GM19238 (cell line): ENCODE measurements around the gene BBOX1.
"Not testable (repeated sequence)": the region's sequence is repeated elsewhere in the genome, so short reads cannot be mapped to it uniquely, and the experiment has no call there.

Experiments
- DNase-seq: peaks from one replicate; pipeline ENCODE4 v3.0.0; 2011; ENCODE audit warnings: low spot score; ENCODE audit not compliant: insufficient read length

Gene BBOX1, protein sequence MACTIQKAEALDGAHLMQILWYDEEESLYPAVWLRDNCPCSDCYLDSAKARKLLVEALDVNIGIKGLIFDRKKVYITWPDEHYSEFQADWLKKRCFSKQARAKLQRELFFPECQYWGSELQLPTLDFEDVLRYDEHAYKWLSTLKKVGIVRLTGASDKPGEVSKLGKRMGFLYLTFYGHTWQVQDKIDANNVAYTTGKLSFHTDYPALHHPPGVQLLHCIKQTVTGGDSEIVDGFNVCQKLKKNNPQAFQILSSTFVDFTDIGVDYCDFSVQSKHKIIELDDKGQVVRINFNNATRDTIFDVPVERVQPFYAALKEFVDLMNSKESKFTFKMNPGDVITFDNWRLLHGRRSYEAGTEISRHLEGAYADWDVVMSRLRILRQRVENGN

DNA sequence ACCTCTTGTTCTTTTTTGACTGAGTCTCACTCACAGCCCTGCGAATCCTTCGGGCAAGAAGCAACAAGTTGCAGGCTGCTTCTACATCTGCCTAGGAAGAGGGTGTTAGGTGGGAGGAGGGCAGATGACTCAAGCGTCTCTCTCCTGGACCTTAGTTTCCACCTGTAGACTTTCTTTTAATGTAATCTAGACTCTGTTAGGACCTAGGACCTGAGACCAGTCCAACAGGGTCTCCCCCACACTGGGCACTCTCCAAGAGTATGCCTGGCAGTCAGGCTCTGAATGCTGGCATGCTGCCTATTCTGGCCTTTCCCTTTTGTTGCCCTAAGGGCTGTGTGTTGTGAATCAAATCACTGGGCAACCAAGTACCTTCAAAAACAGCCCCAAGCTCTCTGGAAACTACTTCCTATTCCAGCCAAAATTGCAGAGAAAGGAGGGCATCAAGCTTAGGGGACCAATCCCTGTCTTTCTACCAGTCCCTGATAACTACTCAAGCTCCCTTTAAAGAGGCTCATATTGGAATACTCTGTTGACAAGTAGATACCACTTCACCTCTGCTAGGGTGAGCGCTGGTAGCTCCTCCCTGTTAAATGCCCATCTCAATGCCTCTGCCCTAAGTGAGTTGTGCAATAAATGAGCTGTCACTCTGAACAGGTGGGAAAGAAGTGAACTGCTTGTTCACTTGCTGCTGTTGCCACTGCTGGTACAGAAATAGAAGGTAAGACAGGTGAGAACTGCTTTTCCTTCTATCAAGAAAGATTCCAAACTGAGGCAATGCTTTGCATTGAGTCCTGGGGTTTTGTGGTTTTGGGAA, at the start of gene BBOX1:
TSS of gene BBOX1 (plus strand) at position 514 of the 814 bp plus-strand sequence. CDS start 14,616 bp downstream, outside the sequence.
- DNase-seq, result no peak

DNA sequence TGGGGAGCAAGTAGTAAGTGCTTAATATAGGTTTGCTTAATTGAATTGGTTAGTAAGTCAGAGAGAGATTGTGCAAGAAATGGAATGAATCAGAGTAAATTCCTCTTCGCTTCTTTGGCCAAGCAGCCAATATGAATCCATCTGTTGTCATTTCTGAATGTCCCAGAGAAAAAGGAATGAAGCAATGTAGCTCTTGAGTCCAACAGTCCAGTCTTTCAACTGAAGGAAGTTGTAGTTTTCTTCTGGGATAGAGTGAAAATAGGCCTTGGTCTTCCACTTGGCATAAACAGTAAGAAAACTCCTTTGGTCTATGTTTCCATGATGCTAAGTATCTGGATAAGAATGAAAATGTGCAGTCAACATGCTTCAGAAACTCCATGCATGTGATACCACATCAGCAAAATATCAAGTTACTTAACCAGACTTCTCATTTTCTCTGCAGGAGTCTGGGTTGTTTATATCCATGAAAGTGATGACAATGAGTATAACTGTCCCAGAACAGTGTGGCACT, 48.5 kb upstream of the BBOX1 start:
- no peak for DNase-seq

DNA sequence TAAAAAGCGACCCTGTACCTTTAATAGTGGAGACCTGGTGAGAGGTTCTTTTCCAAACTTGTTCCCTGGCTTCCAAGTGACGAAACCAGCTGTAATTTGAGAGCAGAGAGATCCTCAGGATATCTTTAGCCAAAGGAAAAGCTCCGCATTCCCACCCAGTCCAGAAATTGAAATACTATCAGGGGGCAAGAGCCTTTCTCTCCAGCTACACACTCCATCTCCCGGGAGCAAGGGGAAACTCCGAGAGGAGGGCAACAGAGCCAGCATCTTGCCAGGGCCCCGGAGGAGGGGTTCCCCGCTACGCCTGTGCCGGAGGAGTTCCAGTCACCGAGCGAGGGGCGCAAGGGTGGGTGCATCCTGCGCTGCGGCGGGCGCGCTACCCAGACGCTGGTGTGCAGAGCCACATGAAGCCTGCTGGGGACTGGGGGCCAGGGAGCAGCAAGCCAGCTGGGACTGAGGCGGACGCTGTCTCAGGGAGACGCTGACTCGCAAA, 46.6 kb upstream of the BBOX1 start, which contains the start of gene FIBIN:
TSS of gene FIBIN (plus strand) at position 148 of the 493 bp plus-strand sequence. CDS start 415 bp downstream, outside the sequence.
- DNase-seq, result no peak

DNA sequence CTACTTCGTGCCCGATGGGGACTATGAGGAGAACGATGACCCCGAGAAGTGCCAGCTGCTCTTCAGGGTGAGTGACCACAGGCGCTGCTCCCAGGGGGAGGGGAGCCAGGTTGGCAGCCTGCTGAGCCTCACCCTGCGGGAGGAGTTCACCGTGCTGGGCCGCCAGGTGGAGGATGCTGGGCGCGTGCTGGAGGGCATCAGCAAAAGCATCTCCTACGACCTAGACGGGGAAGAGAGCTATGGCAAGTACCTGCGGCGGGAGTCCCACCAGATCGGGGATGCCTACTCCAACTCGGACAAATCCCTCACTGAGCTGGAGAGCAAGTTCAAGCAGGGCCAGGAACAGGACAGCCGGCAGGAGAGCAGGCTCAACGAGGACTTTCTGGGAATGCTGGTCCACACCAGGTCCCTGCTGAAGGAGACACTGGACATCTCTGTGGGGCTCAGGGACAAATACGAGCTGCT, 46.0 kb upstream of the BBOX1 start:
- no peak for DNase-seq

DNA sequence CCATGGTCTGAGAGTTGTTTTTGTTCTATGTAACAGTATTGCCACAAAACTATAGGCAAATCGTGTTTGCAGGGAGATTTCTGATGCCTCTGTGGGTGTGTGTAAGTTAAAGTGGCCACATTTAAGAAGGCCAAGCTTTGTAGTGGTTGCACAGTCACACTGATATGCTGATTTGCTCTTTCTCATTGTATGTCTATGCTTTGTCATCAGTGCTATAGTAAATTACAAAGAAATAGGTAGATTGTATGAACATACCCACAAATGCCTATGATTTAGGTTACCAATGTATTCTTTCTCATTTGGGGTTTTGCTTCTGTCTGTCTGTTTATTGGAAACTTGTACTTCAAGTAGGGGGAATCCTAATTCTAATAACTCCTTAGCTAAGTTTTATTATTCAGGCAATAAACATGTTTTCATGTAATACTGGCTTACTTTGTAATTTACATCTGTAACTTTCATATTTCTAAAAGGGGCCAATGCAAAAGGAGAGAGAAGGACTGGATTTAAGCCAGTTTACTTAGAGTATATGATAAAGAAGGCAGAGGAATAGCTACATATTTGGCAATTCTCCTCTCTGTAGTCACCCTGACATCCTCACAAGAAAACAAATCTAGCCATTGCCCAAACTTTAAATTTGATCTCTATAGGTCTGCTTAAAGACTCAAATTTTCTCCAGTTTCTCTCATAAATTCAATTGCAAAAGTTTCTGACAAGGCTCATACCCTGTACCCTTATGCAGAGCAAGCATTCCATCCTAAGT, 44.7 kb upstream of the BBOX1 start:
- no peak for DNase-seq

DNA sequence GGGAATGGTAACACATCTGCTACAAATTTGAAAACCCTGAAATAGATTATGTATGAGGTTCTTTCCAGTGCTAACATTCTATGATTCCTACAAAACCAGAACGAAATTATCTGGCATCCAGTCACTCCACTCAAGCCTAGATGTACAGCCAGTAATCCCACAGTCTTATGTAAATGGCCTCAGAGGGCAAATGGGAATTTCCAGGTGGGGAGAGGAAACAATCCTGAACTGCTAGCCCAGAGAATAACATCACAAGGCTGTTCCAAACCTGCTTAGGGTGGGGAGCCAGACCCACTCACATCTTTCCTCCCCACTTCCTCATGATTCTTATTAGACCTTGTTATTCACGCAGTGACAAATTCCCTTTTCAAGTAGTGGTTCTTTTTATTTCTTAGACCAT, 43.2 kb upstream of the BBOX1 start:
- DNase-seq, result no peak

DNA sequence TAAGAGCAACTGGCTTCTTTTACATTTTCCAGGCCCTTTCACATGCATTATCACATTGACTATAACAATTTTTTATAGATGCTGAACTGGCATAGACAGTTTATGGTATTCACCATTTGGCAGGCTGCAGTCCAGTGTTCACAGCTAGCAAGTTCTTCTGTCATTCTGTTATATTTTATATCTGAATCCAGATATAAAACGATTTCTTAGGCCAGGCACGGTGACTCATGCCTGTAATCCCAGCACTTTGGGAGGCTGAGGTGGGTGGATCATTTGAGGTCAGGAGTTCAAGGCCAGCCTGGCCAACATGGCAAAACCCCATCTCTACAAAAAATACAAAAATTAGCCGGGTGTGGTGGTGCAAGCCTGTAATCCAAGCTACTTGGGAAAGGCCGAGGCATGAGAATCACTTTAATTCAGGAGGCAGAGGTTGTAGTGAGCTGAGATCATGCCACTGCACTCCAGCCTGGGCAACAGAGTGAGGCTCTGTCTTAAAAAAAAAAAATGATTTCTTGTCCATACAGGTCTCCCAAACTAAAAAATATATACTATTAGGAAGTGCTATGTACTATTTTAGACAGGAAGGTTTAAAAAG, 39.4 kb upstream of the BBOX1 start:
- DNase-seq, result not testable (repeated sequence)

DNA sequence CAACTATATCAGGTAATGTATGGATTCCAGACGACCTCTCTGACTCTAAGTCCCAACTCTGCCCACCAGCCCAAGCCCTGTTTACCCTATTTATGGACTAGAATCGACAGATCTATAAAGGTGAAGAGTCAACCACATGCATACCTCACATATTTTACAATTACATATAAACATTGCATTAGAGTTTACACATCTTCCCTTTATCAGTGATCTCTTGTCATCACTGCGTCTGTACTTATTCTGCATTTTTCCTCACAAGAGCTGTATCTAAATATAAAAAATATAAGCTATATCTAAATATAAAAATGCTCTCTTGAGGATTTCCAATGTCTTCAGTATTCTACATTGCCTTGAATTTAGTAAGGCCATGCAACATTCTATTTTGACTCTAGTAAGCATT, 38.2 kb upstream of the BBOX1 start:
- DNase-seq, result no peak

DNA sequence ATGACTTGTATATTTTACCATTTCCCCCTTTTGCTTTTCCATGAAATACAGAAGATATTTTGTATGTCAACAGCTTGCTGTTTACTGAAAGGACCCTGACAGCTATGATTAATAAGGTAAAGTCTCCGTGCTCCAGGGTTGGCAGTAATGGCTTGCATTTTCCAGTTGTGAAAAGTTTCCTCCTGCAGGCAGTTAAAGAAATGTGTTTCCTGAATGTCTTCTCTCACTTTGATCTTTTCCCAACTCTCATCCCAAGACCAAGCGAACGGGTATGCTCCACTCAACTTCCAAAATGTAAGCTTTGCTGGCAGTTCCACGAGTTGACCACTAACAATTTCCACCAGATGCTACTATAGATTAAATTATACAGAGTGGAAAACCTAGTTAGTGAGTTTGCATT, 37.8 kb upstream of the BBOX1 start:
- DNase-seq, result no peak

DNA sequence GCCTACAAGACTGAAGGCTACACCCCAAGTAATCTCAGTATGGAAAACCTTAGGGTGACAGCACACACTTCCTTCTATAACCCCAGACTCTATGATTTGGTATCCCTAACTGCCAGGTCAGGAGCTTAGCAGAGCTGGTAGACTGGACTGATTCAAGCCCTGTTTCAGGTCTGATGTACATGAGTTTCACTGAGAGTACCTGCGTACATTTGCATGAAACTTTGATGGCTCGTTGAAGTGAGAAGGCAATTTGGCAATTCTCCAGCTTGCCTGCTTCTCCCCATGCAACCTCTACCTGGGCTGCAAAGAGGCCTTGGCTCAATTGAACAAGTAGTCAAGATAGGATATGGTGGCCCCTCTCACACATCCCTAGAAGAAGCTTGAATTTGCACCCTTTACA, 36.5 kb upstream of the BBOX1 start:
- DNase-seq, result no peak

DNA sequence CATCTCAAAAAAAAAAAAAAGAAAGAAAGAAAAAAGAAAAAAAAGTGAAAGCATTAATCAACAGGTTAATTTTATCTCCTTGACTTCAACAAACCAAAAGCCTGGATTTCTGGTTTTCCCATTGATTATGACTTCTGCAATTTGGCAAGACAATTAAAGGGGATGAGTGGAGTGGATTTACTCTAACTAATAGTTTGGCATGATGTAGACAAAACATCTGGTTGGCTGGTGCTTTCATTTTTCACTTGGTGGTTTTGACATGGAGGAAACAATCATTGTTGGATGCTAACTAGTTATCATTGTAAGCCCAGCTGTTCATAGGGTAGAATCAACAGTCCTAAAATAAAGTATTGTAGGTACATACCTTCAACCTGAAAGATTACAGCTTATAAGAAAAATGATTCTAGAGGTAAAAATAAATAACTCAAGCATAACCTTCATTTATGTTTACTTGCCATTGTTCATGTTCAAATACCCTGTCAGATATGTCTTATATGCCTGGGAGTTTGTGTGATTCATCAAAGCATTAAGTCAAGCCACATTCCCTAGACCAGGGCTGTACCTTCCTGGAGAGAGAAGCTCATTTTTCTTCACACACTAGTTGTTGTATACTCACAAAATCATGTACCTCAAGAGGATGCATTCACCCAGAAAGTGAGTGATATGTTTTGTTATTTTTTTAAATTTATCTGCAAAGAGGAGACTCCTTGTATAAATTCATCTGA, 31.6 kb upstream of the BBOX1 start:
- no peak for DNase-seq

DNA sequence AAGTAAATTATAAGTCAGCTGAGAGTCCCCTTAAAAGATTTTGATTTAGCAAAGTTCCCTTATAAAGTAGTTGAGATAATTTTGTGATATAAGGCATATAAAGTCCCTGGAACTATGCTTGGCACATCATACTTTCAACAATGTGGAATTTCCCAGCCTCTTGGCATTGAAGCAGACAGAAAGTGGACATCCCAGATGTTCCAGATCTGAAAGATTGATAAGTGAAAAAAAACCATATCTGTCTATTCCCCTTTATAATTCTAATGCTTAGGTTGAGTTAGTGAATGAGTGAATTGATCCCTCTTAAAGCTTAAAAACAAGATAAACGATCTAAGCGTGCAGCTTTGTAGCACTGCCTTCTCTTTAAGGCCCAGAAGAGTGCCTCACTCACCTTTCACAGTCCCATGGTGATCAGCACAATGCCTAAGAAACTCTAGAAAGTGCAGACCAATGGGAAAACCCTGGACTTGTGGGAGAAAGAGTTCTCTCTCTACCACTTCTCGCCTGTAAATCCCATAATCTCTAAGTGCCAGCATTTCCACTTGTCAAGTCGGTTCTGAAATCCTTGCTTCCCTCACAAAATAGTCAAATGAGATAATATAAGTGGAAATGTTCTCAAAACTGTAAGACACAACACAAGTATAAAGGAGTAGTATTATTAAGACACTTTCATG, 28.9 kb upstream of the BBOX1 start:
- no peak for DNase-seq

DNA sequence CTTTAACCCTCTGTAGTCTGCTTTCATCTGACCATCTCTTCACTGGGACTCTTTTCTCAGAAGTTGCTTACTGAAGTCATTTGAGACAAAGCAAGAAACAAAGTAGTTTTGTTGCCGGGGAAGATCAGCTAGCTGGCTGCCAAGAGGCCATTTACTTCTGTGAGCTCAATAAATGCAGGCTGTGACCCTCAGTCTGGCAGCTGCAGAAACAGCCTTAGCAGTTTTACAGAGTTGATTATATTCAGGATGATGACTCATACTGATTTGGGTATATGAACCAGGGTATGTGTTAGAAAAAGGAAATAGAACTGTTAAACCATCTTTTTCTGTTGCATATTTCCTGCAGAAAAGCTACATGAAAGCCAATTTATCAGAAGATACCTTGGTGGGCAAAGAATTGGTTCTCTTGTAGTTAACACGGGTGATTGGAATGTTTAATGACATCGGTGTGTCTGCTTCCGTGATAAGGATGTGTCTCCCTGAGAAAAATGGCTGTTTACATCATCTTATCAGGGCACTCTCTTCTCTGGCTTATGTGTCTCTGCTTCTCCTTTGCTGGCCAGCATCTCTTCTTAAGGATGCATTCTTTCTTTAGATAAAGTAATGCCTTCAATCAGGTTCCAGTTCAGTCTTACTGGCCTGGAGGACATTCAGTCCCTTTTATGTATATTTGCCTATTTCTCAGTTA, 28.2 kb upstream of the BBOX1 start:
- DNase-seq, result no peak

DNA sequence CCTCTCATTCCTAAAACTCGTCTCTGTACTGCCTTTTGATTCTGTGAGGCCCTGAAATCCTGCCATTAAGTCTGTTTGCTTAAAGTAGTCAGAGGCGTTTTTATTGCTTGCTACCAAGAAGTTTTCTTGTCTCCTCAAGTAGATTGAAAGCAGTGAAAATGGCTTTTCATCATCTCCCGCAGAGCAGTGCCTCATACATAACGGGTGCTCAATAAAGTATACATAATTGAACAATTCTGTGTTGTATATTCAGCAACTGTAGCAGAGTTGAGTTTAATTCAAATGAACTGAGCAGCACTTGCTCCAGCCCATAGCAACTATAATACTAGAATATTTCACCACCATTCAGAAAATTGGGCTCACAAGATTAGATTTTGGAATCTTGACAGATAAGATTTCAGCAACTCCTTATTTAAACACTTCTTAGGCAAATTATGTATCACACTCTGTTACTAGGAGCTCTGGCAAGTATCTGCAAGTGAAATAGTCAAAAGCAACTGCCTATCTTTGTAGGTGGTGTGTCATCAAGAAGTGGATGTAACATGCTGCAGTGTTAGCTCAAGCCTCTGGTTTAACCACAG, 26.7 kb upstream of the BBOX1 start:
- no peak for DNase-seq

DNA sequence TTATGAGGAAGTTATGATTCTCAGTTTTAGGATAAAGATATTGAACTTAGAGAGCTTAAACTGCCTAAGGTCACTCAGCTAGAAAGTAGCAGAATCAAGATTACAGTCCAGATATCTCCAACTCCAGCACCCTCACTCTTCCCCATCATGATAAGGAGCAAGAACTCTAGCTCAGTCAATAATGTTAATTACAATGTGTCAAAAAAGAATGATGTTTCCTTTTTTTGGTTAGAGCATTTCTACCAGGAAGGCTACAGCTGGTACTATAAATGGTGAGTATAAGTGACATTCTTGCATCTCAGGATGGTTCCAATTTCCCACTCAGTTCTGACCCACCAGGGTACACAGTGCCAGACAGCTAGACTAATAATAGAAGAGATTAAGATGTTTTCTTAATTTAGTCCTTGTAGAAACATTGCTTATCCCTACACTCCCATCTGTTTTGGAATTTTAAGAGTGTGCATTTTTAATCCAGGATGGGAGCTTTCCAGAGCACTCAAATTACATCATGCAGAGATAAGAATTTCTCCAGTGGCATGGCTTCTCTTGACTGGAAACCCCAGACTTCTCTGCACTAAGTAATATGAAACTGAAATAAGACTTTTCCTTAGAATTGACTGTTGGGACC, 21.6 kb upstream of the BBOX1 start:
- DNase-seq, result no peak

DNA sequence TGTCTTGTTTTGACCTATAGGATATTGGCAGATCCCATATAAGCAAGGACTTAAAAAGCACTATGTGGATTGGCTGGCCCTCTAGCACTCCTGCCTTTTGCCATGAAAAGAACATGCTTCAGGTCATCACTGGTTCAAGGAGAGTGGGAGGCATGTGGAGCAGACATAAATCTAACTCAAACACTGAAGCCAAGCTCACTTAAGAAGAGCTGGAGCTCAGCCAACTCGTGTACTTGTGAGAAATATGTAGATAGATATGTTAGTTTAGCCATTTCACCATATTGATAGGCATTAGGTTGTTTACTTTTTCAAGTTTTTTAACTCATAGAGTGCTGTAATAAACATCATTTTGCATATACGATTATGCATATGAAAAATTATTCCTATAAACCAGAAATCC, 19.9 kb upstream of the BBOX1 start:
- no peak for DNase-seq

DNA sequence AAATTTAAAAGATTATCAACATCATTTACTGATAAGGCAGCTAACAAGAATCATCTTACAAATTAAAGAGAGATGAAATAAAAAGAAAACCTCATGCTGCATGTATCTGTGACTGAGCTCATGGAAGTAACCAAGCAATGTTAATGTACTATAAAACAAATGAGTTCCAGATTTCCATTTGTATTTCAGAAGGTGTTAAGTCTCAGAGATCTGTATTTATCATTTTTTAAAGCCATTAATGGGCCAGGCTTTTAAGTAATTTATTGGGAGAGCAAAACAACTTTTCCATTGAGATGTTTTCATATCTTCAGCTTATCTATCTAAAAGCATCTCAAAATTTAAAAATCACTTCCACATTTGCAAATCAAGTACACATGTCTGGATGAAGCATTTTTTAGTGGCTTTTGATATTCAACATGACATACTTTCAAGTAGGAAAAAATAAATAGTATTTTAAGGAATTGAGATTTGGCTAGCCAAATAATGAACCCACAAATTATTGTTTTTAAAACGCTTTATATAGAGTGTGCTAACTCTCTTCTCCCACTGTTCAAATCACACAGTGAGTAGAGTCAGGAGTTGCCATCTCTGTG, 17.9 kb upstream of the BBOX1 start:
- no peak for DNase-seq

DNA sequence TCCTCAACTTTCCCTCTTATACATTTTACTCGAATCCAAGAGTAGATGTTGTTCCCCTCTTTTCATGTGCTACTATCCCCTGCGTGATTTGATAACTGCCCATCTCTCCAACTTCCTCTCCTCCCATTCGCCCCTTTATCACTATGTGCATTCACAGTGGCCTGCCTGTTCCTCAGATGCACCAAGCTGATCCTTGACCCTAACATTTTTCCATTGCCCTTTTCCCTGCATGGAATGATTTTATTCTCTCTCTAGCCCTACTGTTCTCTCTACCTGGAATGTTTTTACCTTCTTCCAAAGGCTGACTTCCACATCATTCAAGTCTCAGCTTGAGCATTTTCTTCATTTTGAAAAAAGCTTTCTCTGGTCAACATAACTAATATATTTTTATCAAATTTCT, 15.8 kb upstream of the BBOX1 start:
- no peak for DNase-seq
